HG02885 (cell line): Measurements from ENCODE around the gene CST9L.

Experiments
- ATAC-seq: cut with Tn5 transposase; IDR thresholded peaks from one replicate; pipeline ENCODE4 v1.9.1; 2021; ENCODE audit warnings: mild to moderate bottlenecking; ENCODE audit not compliant: unreplicated experiment, poor library complexity

CST9L gene

DNA sequence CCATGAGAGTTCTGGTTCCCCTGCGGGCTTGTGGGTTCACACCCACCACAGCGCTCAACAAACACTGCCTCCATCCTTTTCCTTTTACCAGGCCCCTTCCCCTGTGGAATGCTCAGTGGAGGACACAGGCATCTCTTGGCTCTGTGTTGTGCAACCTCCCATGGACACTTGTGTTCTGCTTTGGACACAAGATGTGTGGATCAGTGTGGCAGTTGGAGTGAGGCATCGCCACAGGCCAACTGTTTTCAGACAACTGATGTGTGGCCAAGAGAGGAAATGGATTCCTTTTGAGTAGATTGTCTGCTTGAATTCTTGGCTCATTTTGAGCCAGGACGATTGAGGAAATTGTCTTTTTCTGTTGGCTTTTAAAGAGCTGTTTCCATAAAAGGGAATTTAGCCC is 50.6 kb downstream of the CST9L start:
- ATAC-seq = no peak

DNA sequence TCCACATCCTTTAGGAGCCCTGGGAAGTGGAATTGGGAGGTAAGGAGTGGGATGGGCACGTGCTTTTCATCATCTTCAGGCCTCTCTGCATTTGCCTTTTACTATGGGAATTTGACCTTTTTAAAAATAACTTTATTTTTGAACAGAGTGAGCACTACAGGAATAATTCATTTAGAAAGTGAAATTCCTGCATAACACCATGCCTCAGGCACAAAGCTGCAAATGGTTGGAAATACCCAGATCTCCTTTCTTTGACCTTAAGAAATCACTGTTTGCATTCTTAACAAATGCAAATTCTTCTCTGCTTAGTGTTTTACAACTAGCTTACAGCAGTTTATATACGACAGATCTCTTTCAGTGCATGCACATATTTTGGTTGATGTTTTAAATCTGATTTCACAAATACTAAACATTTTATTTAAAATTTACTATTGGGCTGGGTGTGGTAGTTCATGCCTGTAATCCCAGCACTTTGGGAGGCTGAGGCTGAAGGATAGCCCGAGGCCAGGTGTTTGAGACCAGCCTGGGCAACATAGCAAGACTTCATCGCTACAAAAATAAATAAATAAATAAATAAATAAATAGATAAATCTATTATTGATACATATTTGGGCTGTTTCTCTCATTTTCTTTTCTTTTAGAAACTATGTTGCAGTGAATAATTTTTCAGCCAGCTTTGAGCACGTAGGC is 52.9 kb downstream of the CST9L start:
- no peak for ATAC-seq

DNA sequence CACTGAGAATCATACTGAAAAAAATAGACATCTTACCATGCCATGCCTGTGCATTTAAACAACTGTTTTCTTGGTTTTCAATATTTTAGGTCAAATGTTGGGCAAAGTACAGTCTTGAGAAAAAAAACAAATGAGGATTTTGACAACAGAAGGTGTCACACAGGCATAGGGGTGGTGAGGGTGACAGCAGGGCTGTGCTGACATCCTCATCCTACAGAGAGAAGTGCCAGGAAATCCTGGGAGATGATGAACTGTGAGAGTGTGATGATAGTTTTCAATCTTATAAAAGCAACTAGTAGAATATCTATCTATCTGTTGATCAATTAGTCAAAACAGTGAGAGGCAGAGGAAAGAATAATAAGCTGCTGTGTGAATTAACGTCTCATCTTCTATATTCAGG is 53.4 kb downstream of the CST9L start:
- ATAC-seq = no peak
